SK-N-MC (cell line): ENCODE results near the gene MAML3.

Experiments
- EZH2 ChIP-seq: fragments of 200-600 bp; sonication (generic); IDR thresholded peaks from one replicate; pipeline ENCODE4 v1.6.1; 2017; ENCODE audit warnings: antibody characterized with exemption
- FOXP2 ChIP-seq: optimal IDR thresholded peaks from 2 replicates; pipeline ENCODE3; 2011; ENCODE audit warnings: mild to moderate bottlenecking, moderate library complexity; ENCODE audit not compliant: insufficient read depth; ENCODE audit errors: extremely low read length, control extremely low read depth
- POLR2AphosphoS5 ChIP-seq: IDR thresholded peaks from 2 replicates; pipeline ENCODE4 v1.6.1; 2012; ENCODE audit warnings: mild to moderate bottlenecking, low read depth, low read length, borderline replicate concordance

- TF ChIP-seq POLR2AphosphoS5 (no peak), EZH2 (no peak), FOXP2 (no peak)
Measured at GRCh38 chr4:139840773-139841172, 313.2 kb downstream of the MAML3 start.
